ENCODE results near the gene FRMD4A. TPM values are rescaled to one million over a fixed set of nuclear protein-coding genes. Genes with fewer than 3 reads are reported as not detected.

Gene FRMD4A
- total RNA-seq, 5 donors from 2014 or later (not counting 1 experiment from before 2014, with no cell fraction given): 1.3 to 1.8 (median 1.4) TPM

DNA sequence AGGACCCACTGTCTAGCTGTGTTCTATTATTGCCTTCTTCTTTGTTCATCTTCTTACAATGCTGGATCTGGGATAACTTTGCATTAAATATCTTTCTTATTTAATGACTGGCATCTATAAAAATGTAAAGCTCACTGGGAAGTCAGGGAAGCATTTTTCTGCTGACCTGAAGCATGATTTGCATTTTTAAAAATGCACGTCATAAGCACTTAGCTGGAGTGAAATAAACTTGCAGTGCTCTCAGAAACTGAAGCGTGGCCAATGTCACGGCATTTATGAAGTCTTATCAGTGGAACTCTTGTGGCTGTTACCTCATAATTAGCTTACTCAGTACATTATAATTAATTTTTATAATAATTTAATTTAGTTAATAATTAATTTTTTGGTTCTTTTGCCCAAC, 59.1 kb downstream of the FRMD4A start:
- ChIA-PET CTCF (no interaction called here), POLR2A (no interaction called here)
- H3K4me3 Mint-ChIP-seq: no peak overlapping the region
- no peak overlapping the region for H3K27ac Mint-ChIP-seq
- WGBS (ENCODE audit: insufficient coverage): no CpG with 5 or more reads among the region's 3 CpGs
- H3K4me3 ChIP-seq (ENCODE audit: control insufficient read depth in 1 of 2, extremely low read depth in 1 of 2, low read length in 1 of 2): no peak overlapping the region
- DNase-seq (no peak), ATAC-seq (replicated peaks in 1 of 4) (no peak)
- H3K36me3 Mint-ChIP-seq: no peaks in the 10 kb centered on the region
- H3K36me3 ChIP-seq (ENCODE audit: control insufficient read depth in 2 of 2, extremely low read depth in 1 of 2, insufficient read depth in 1 of 2, low read length in 1 of 2): no peaks in the 10 kb centered on the region
- H3K4me1 Mint-ChIP-seq: no peaks in the 10 kb centered on the region
- H3K27me3 Mint-ChIP-seq: peaks cover 2 to 9% of the 10 kb centered on the region in 2 donors
- no peaks in the 10 kb centered on the region for H3K9me3 ChIP-seq
- H3K4me1 ChIP-seq (ENCODE audit: control insufficient read depth in 1 of 2, extremely low read depth in 1 of 2, insufficient read depth in 2 of 2, low read length in 2 of 2): no peaks in the 10 kb centered on the region
- peaks cover 0 to 3% of the 10 kb centered on the region in 2 experiments for H3K27me3 ChIP-seq (replicated peaks in 1 of 2; ENCODE audit: control insufficient read depth in 2 of 2, extremely low read depth in 1 of 2, insufficient read depth in 2 of 2, low read length in 1 of 2)
- no peaks in the 10 kb centered on the region for H3K9me3 Mint-ChIP-seq
- H3K27ac ChIP-seq (ENCODE audit: low read length): no peak overlapping the region

DNA sequence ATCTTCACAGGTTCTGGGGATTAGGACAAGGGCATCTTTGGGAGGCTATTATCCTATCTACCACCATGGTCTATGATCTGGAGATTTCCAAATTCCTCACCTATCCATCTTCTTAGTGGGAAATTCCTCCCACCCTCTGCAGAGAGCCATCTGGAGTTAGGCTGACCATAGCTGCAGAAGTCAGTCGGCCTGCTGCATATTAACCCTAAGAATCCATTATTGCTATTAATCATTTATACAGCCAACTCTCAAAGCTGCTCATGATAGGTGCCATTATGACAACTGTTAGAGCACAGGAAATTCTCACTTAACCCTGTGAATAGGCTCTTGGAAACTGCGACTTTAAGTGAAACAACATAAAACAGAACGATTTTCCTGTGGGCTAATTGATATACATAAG, 60.4 kb downstream of the FRMD4A start:
- ChIA-PET CTCF (no interaction called here), POLR2A (no interaction called here)
- Mint-ChIP-seq H3K36me3 (no peaks in the 10 kb centered on the region), H3K27me3 (peaks cover 2 to 9% of the 10 kb centered on the region in 2 donors), H3K4me1 (no peaks in the 10 kb centered on the region), H3K4me3 (no peak overlapping the region), H3K27ac (no peak overlapping the region), H3K9me3 (no peaks in the 10 kb centered on the region)
- no peak overlapping the region for H3K27ac ChIP-seq (ENCODE audit: low read length)
- no peaks in the 10 kb centered on the region for H3K9me3 ChIP-seq
- H3K27me3 ChIP-seq (replicated peaks in 1 of 2; ENCODE audit: control insufficient read depth in 2 of 2, extremely low read depth in 1 of 2, insufficient read depth in 2 of 2, low read length in 1 of 2): peaks cover 0 to 3% of the 10 kb centered on the region in 2 experiments
- H3K4me3 ChIP-seq (ENCODE audit: control insufficient read depth in 1 of 2, extremely low read depth in 1 of 2, low read length in 1 of 2): no peak overlapping the region
- DNase-seq (no peak), ATAC-seq (replicated peaks in 1 of 4) (no peak)
- WGBS (ENCODE audit: insufficient coverage): 100% methylated on average over 1 of the region's 3 CpGs
- no peaks in the 10 kb centered on the region for H3K36me3 ChIP-seq (ENCODE audit: control insufficient read depth in 2 of 2, extremely low read depth in 1 of 2, insufficient read depth in 1 of 2, low read length in 1 of 2)
- H3K4me1 ChIP-seq (ENCODE audit: control insufficient read depth in 1 of 2, extremely low read depth in 1 of 2, insufficient read depth in 2 of 2, low read length in 2 of 2): no peaks in the 10 kb centered on the region

DNA sequence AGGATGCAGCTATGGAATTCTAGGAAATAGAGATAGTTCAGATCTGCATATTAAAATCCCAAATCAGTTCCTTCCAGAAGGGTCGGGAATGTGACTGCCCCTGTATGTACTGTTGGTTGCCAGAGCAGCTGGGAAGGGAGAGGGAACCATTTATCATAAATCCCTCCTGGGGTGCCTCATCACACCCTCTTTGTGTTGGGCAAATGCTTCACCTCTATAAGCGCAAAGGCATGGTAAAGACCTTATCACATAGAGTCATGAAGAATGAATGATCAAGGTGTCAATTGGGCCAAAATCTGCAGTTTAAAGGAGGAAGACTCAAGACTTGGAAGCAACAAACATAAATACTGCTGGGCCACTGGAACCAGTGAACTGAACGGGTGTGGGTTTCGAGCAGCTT, 65.0 kb downstream of the FRMD4A start:
- Histone ChIP-seq H3K36me3 (ENCODE audit: control insufficient read depth in 2 of 2, extremely low read depth in 1 of 2, insufficient read depth in 1 of 2, low read length in 1 of 2) (no peaks in the 10 kb centered on the region), H3K27me3 (replicated peaks in 1 of 2; ENCODE audit: control insufficient read depth in 2 of 2, extremely low read depth in 1 of 2, insufficient read depth in 2 of 2, low read length in 1 of 2) (peaks cover 0 to 12% of the 10 kb centered on the region in 2 experiments), H3K27ac (ENCODE audit: low read length) (no peak overlapping the region), H3K9me3 (no peaks in the 10 kb centered on the region), H3K4me1 (ENCODE audit: control insufficient read depth in 1 of 2, extremely low read depth in 1 of 2, insufficient read depth in 2 of 2, low read length in 2 of 2) (no peaks in the 10 kb centered on the region), H3K4me3 (ENCODE audit: control insufficient read depth in 1 of 2, extremely low read depth in 1 of 2, low read length in 1 of 2) (no peak overlapping the region)
- H3K9me3 Mint-ChIP-seq: no peaks in the 10 kb centered on the region
- ATAC-seq (replicated peaks in 1 of 4) (no peak), DNase-seq (no peak)
- H3K4me3 Mint-ChIP-seq: no peak overlapping the region
- H3K27me3 Mint-ChIP-seq: peaks cover 7 to 19% of the 10 kb centered on the region in 2 donors
- WGBS (ENCODE audit: insufficient coverage): no CpG with 5 or more reads among the region's 4 CpGs
- no peaks in the 10 kb centered on the region for H3K4me1 Mint-ChIP-seq
- H3K27ac Mint-ChIP-seq: no peak overlapping the region
- ChIA-PET POLR2A (no interaction called here), CTCF (no interaction called here)
- H3K36me3 Mint-ChIP-seq: no peaks in the 10 kb centered on the region

DNA sequence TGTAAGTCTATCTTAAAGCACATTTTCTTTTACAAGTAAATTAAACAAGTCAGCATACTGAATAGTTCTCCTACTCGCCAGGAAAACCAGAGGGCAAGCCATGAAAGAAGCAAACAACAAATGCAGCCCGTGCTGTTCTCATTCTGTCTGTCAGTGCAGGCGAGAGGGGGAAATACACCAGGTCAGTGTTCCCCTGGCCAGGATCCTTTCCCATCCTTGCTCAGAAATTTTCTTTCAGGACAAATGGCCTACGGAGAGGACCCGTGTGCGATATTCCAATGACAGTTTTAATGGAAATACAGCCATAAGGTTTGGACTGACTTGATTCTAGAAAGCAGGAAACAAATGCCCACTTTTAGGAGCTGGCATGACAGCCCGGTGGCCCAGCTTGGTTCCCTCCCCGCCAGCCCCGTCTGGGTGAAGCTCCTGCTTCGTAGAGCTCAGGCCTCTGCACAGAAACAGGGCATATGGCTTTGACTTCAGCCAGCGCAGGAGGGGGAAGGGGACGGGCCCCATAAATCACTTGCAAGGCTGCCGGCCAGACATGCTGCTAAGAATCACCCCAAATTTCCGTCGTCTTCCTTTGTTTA, 67.8 kb downstream of the FRMD4A start:
- no peaks in the 10 kb centered on the region for H3K4me1 Mint-ChIP-seq
- Histone ChIP-seq H3K27ac (ENCODE audit: low read length) (no peak overlapping the region), H3K9me3 (no peaks in the 10 kb centered on the region), H3K4me1 (ENCODE audit: control insufficient read depth in 1 of 2, extremely low read depth in 1 of 2, insufficient read depth in 2 of 2, low read length in 2 of 2) (no peaks in the 10 kb centered on the region), H3K27me3 (replicated peaks in 1 of 2; ENCODE audit: control insufficient read depth in 2 of 2, extremely low read depth in 1 of 2, insufficient read depth in 2 of 2, low read length in 1 of 2) (peaks cover 0 to 9% of the 10 kb centered on the region in 2 experiments), H3K4me3 (ENCODE audit: control insufficient read depth in 1 of 2, extremely low read depth in 1 of 2, low read length in 1 of 2) (no peak overlapping the region), H3K36me3 (ENCODE audit: control insufficient read depth in 2 of 2, extremely low read depth in 1 of 2, insufficient read depth in 1 of 2, low read length in 1 of 2) (no peaks in the 10 kb centered on the region)
- WGBS (ENCODE audit: insufficient coverage): 53% methylated on average over 12 of the region's 15 CpGs
- CTCF ChIA-PET: interaction anchor here (0.5 to 0.7 kb wide), 3 partner anchors 135 to 1001 kb away, joined by 3 to 11 read pairs (median 6); no protein-coding TSS in a partner anchor
- no peaks in the 10 kb centered on the region for H3K9me3 Mint-ChIP-seq
- peaks cover 14 to 32% of the 10 kb centered on the region in 2 donors for H3K27me3 Mint-ChIP-seq
- POLR2A ChIA-PET: no interaction called here
- no peaks in the 10 kb centered on the region for H3K36me3 Mint-ChIP-seq
- ATAC-seq (replicated peaks in 1 of 4) (no peak), DNase-seq (no peak)
- H3K4me3 Mint-ChIP-seq: no peak overlapping the region
- H3K27ac Mint-ChIP-seq: no peak overlapping the region

DNA sequence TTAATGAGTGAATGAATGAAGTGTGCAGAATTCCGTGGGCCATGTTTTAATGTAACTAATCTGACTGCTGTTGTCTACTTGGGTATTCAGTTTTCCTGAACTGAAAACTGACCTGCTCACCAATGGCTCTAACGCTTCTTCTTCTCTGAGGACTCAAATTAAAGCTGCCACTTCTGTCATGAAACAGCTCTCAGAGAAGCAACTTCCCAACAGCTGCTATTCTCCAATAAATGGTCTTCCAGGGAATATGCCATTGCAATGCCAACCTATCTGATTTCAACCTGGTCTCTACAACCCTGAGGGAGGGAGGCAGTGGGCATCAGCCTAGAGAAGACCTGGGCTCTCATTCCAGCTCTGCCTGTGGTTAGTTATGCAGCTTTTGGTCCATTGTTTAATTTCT, 69.4 kb downstream of the FRMD4A start:
- H3K4me3 Mint-ChIP-seq: no peak overlapping the region
- WGBS (ENCODE audit: insufficient coverage): 50% methylated on average over 1 of the region's 2 CpGs
- no peak overlapping the region for H3K27ac Mint-ChIP-seq
- H3K4me1 Mint-ChIP-seq: no peaks in the 10 kb centered on the region
- no peak for ATAC-seq (replicated peaks in 1 of 4)
- H3K36me3 ChIP-seq (ENCODE audit: control insufficient read depth in 2 of 2, extremely low read depth in 1 of 2, insufficient read depth in 1 of 2, low read length in 1 of 2): no peaks in the 10 kb centered on the region
- H3K27me3 ChIP-seq (replicated peaks in 1 of 2; ENCODE audit: control insufficient read depth in 2 of 2, extremely low read depth in 1 of 2, insufficient read depth in 2 of 2, low read length in 1 of 2): peaks cover 0 to 9% of the 10 kb centered on the region in 2 experiments
- DNase-seq: no peak
- ChIA-PET POLR2A (no interaction called here), CTCF (no interaction called here)
- H3K27me3 Mint-ChIP-seq: peaks cover 14 to 37% of the 10 kb centered on the region in 2 donors
- H3K9me3 ChIP-seq: no peaks in the 10 kb centered on the region
- H3K36me3 Mint-ChIP-seq: no peaks in the 10 kb centered on the region
- no peak overlapping the region for H3K4me3 ChIP-seq (ENCODE audit: control insufficient read depth in 1 of 2, extremely low read depth in 1 of 2, low read length in 1 of 2)
- no peaks in the 10 kb centered on the region for H3K9me3 Mint-ChIP-seq
- H3K27ac ChIP-seq (ENCODE audit: low read length): no peak overlapping the region
- no peaks in the 10 kb centered on the region for H3K4me1 ChIP-seq (ENCODE audit: control insufficient read depth in 1 of 2, extremely low read depth in 1 of 2, insufficient read depth in 2 of 2, low read length in 2 of 2)

DNA sequence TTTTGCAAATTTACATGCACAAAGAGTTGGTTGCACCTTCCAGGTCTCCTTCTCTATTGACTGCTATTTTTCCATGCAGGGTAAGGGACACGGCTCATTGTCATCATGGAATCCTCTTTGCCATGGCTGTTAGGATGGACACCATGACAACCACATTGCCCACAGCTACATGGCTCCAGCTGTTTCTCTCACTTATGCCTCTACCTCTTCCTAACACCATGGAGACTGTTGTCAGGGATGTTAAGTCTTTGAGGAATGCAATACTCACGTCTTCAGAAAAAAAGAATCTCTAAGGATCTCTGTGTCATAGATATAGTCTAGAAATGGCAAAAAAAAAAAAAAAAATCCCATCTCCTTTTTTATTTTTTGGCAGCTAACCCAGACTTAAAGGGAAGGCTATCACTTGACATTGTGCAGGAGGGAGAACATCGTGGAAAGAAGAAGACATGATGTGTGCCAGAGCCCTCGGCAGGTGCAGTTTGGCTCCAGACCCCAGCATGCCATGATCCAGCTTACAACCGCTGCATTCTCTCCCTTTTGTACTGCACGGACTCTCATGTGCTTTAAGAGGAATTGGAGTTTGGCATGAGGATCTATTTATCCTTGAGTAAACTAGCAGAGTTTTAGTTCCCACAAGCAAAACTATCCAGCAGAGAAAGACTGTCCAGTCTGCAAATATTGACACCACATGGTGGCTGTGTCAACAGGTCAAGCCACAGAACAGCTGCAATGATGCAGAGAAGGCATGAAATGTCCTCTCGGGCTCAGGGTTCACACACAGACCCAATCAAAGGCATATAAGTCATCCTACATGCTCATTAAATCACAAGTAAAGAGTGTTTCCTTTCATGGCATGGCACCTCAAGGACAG, 70.8 kb downstream of the FRMD4A start:
- H3K4me1 ChIP-seq (ENCODE audit: control insufficient read depth in 1 of 2, extremely low read depth in 1 of 2, insufficient read depth in 2 of 2, low read length in 2 of 2): no peaks in the 10 kb centered on the region
- Mint-ChIP-seq H3K4me3 (no peak overlapping the region), H3K27ac (no peak overlapping the region), H3K27me3 (peaks cover 18 to 34% of the 10 kb centered on the region in 2 donors), H3K9me3 (no peaks in the 10 kb centered on the region), H3K36me3 (no peaks in the 10 kb centered on the region), H3K4me1 (no peaks in the 10 kb centered on the region)
- no peaks in the 10 kb centered on the region for H3K9me3 ChIP-seq
- no peaks in the 10 kb centered on the region for H3K36me3 ChIP-seq (ENCODE audit: control insufficient read depth in 2 of 2, extremely low read depth in 1 of 2, insufficient read depth in 1 of 2, low read length in 1 of 2)
- no peak for ATAC-seq (replicated peaks in 1 of 4)
- no peak overlapping the region for H3K4me3 ChIP-seq (ENCODE audit: control insufficient read depth in 1 of 2, extremely low read depth in 1 of 2, low read length in 1 of 2)
- H3K27me3 ChIP-seq (replicated peaks in 1 of 2; ENCODE audit: control insufficient read depth in 2 of 2, extremely low read depth in 1 of 2, insufficient read depth in 2 of 2, low read length in 1 of 2): peaks cover 0 to 13% of the 10 kb centered on the region in 2 experiments
- ChIA-PET CTCF (no interaction called here), POLR2A (no interaction called here)
- H3K27ac ChIP-seq (ENCODE audit: low read length): no peak overlapping the region
- no peak for DNase-seq
- WGBS (ENCODE audit: insufficient coverage): no CpG with 5 or more reads among the region's 7 CpGs
